SK-N-SH (cell line): ENCODE results near the gene IQSEC1.

Source experiments
- CTCF ChIP-seq: fragments of 200-600 bp; sonication (generic); IDR thresholded peaks from 2 replicates; pipeline ENCODE4 v1.6.1; 2017; ENCODE audit warnings: antibody characterized with exemption, mild to moderate bottlenecking, moderate library complexity
- FOXM1 ChIP-seq: IDR thresholded peaks from 2 replicates; pipeline ENCODE4 v1.4.0; 2012; ENCODE audit warnings: low read depth, mild to moderate bottlenecking
- GABPA ChIP-seq: IDR thresholded peaks from 2 replicates; pipeline ENCODE4 v1.4.0; 2012; ENCODE audit warnings: low read depth, mild to moderate bottlenecking
- NRF1 ChIP-seq: IDR thresholded peaks from 2 replicates; pipeline ENCODE4 v1.6.1; 2012; ENCODE audit warnings: low read depth, mild to moderate bottlenecking, low read length
- RCOR1 ChIP-seq: fragments of 150-350 bp; IDR thresholded peaks from 2 replicates; pipeline ENCODE4 v1.6.1; 2017; ENCODE audit warnings: antibody characterized with exemption, low read length
- REST ChIP-seq: IDR thresholded peaks from 2 replicates; pipeline ENCODE4 v1.6.1; 2012; ENCODE audit warnings: mild to moderate bottlenecking, low read depth, low read length, moderate library complexity
- SIN3A ChIP-seq: IDR thresholded peaks from 2 replicates; pipeline ENCODE4 v1.6.1; 2012; ENCODE audit warnings: low read depth, mild to moderate bottlenecking, low read length, moderate library complexity, borderline replicate concordance
- SMC3 ChIP-seq: IDR thresholded peaks from 2 replicates; pipeline ENCODE4 v1.6.1; 2012; ENCODE audit warnings: low read depth, low read length, improper control_type of control experiment
- TAF1 ChIP-seq: IDR thresholded peaks from 2 replicates; pipeline ENCODE4 v1.6.1; 2012; ENCODE audit warnings: low read depth, mild to moderate bottlenecking, low read length, moderate library complexity, borderline replicate concordance
- USF1 ChIP-seq: IDR thresholded peaks from 2 replicates; pipeline ENCODE4 v1.4.0; 2012; ENCODE audit warnings: low read depth, borderline replicate concordance
- USF2 ChIP-seq: fragments of 150-350 bp; IDR thresholded peaks from 2 replicates; pipeline ENCODE4 v1.6.1; 2017; ENCODE audit warnings: antibody characterized with exemption, low read length, low read depth, borderline replicate concordance

- TF ChIP-seq CTCF (no peak), TAF1 (no peak), USF2 (no peak), SIN3A (no peak), REST (no peak), RCOR1 (no peak), GABPA (no peak), FOXM1 (no peak), USF1 (no peak), SMC3 (no peak), NRF1 (no peak)
Measured at GRCh38 chr3:12964711-12965612, 108.3 kb downstream of the IQSEC1 start.
